GM23338 (cell line): ENCODE results near the gene HCRT. TPM values are rescaled to one million over a fixed set of nuclear protein-coding genes. Genes with fewer than 3 reads are reported as not detected.

Experiments used
- ATAC-seq: fragments of 200-7000 bp; cut with Tn5 transposase; 3 replicates; pipeline ENCODE4 v1.9.1; 2020
- DNase-seq: peaks from one replicate; pipeline ENCODE4 v3.0.0-alpha.2; 2015; ENCODE audit warnings: low spot score
- H2AFZ ChIP-seq: fragments of 200-600 bp; sonication (generic); 2 replicates; pipeline ENCODE4 v1.8.0; 2016; ENCODE audit warnings: antibody characterized with exemption, mild to moderate bottlenecking, moderate library complexity
- H3F3A ChIP-seq: fragments of 200-600 bp; sonication (generic); replicated peaks from 2 replicates; pipeline ENCODE4 v1.8.0; 2017; ENCODE audit warnings: antibody characterized with exemption, mixed run types, low read depth
- H3K27ac ChIP-seq: fragments of 200-600 bp; sonication (generic); 2 replicates; pipeline ENCODE4 v1.6.1; 2016; ENCODE audit warnings: low read depth
- H3K27me3 ChIP-seq: fragments of 200-600 bp; sonication (generic); 2 replicates; pipeline ENCODE4 v1.8.0; 2016; ENCODE audit warnings: mild to moderate bottlenecking, mixed run types, moderate library complexity; ENCODE audit not compliant: insufficient read depth
- H3K36me3 ChIP-seq: fragments of 200-600 bp; sonication (generic); 2 replicates; pipeline ENCODE4 v1.8.0; 2016; ENCODE audit warnings: mild to moderate bottlenecking; ENCODE audit not compliant: insufficient read depth
- H3K4me1 ChIP-seq: fragments of 200-600 bp; sonication (generic); 2 replicates; pipeline ENCODE4 v1.8.0; 2016; ENCODE audit warnings: mild to moderate bottlenecking, moderate library complexity; ENCODE audit not compliant: insufficient read depth
- H3K4me2 ChIP-seq: fragments of 200-600 bp; sonication (generic); 2 replicates; pipeline ENCODE4 v1.7.1; 2017; ENCODE audit warnings: mixed run types
- H3K4me3 ChIP-seq: fragments of 200-600 bp; sonication (generic); 2 replicates; pipeline ENCODE4 v1.6.1; 2016; ENCODE audit warnings: mixed run types
- H3K79me2 ChIP-seq: fragments of 200-600 bp; sonication (generic); replicated peaks from 2 replicates; pipeline ENCODE4 v1.8.0; 2017; ENCODE audit warnings: mild to moderate bottlenecking; ENCODE audit not compliant: insufficient read depth
- H3K9me2 ChIP-seq: fragments of 200-600 bp; sonication (generic); 2 replicates; pipeline ENCODE4 v1.8.0; 2017; ENCODE audit not compliant: insufficient read depth
- H4K20me1 ChIP-seq: fragments of 200-600 bp; sonication (generic); replicated peaks from 2 replicates; pipeline ENCODE4 v1.8.0; 2017; ENCODE audit warnings: mild to moderate bottlenecking; ENCODE audit not compliant: insufficient read depth
- H3K27ac Mint-ChIP-seq: 2 replicates; pipeline ENCODE4 v1.8.0; 2020; ENCODE audit warnings: inconsistent platforms, mild to moderate bottlenecking, moderate library complexity, mixed read lengths
- H3K27me3 Mint-ChIP-seq: 3 replicates; pipeline ENCODE4 v1.8.0; 2022; ENCODE audit warnings: low read depth, mild to moderate bottlenecking, moderate library complexity, mixed read lengths, inconsistent platforms; ENCODE audit not compliant: insufficient read depth, poor library complexity
- H3K36me3 Mint-ChIP-seq: 3 replicates; pipeline ENCODE4 v1.8.0; 2021; ENCODE audit warnings: low read depth, mild to moderate bottlenecking, inconsistent platforms, moderate library complexity, mixed read lengths
- H3K4me1 Mint-ChIP-seq: 3 replicates; pipeline ENCODE4 v1.8.0; 2020; ENCODE audit warnings: mild to moderate bottlenecking, inconsistent platforms, mixed read lengths
- H3K4me3 Mint-ChIP-seq: 3 replicates; pipeline ENCODE4 v1.8.0; 2021; ENCODE audit warnings: moderate library complexity, mild to moderate bottlenecking, inconsistent platforms, mixed read lengths
- H3K9me3 Mint-ChIP-seq: 3 replicates; pipeline ENCODE4 v1.8.0; 2020; ENCODE audit warnings: moderate library complexity, mild to moderate bottlenecking, inconsistent platforms, mixed read lengths
- CREB1 ChIP-seq: fragments of 250-450 bp; sonication (Bioruptor Pico); IDR thresholded peaks from 2 replicates; pipeline ENCODE4 v1.5.0; 2020; ENCODE audit warnings: low read depth, mild to moderate bottlenecking, moderate library complexity
- CTCF ChIP-seq, 2 experiments: fragments of 200-600 bp in 1 of 2; sonication (generic) in 1 of 2; conservative IDR thresholded peaks; 2 replicates each; pipeline versions ENCODE4 v1.5.1 to v1.6.1; 2016 to 2017; ENCODE audit warnings: antibody characterized with exemption in 2 of 2, low read depth in 2 of 2, mild to moderate bottlenecking in 2 of 2, moderate library complexity in 1 of 2
- ETS1 ChIP-seq: IDR thresholded peaks from 2 replicates; pipeline ENCODE4 v1.6.1; 2016; ENCODE audit warnings: antibody characterized with exemption
- EZH2 ChIP-seq: fragments of 200-600 bp; sonication (generic); IDR thresholded peaks from one replicate; pipeline ENCODE4 v1.8.0; 2017; ENCODE audit warnings: antibody characterized with exemption, mild to moderate bottlenecking, low read depth; ENCODE audit not compliant: unreplicated experiment
- EZH2phosphoT487 ChIP-seq: fragments of 200-600 bp; sonication (generic); IDR thresholded peaks from one replicate; pipeline ENCODE4 v1.8.1; 2018; ENCODE audit warnings: antibody characterized with exemption; ENCODE audit not compliant: unreplicated experiment
- JUNB ChIP-seq: IDR thresholded peaks from one replicate; pipeline ENCODE4 v1.6.1; 2016; ENCODE audit warnings: antibody characterized with exemption; ENCODE audit not compliant: unreplicated experiment
- NANOG ChIP-seq: IDR thresholded peaks from 2 replicates; pipeline ENCODE4 v1.6.1; 2016; ENCODE audit warnings: antibody characterized with exemption, borderline replicate concordance
- POLR2AphosphoS5 ChIP-seq: IDR thresholded peaks from 2 replicates; pipeline ENCODE4 v1.6.1; 2016; ENCODE audit warnings: antibody characterized with exemption, low read depth
- REST ChIP-seq: IDR thresholded peaks from one replicate; pipeline ENCODE4 v1.6.1; 2018; ENCODE audit warnings: antibody characterized with exemption; ENCODE audit not compliant: unreplicated experiment
- STAT1 ChIP-seq: IDR thresholded peaks from one replicate; pipeline ENCODE4 v1.6.1; 2016; ENCODE audit warnings: antibody characterized with exemption; ENCODE audit not compliant: unreplicated experiment
- ZNF114 ChIP-seq: fragments of 250-450 bp; sonication (Bioruptor Pico); IDR thresholded peaks from 2 replicates; pipeline ENCODE4 v1.5.0; 2020; ENCODE audit warnings: mild to moderate bottlenecking, moderate library complexity
- ZNF331 ChIP-seq: fragments of 250-450 bp; sonication (Bioruptor Pico); IDR thresholded peaks from 2 replicates; pipeline ENCODE4 v1.5.0; 2020; ENCODE audit warnings: low read depth, mild to moderate bottlenecking, moderate library complexity
- ZNF462 ChIP-seq: fragments of 250-450 bp; sonication (Bioruptor Pico); IDR thresholded peaks from 2 replicates; pipeline ENCODE4 v1.5.0; 2020; ENCODE audit warnings: mild to moderate bottlenecking, moderate library complexity
- polyA plus RNA-seq: library from polyadenylated mRNA; unstranded; fragments of >200 nt; fragmentation: Nextera tagmentation; extraction: Ambion mirVana; gene quantifications from 2 replicates; pipeline ENCODE4 v1.2.1, GENCODE V29; 2016
- total RNA-seq: library from RNA; depleted of rRNA; stranded (reverse); fragments of >200 nt; shearing (Covaris generic); gene quantifications from 2 replicates; pipeline ENCODE4 v1.2.3, GENCODE V29; 2014

HCRT gene
- total and polyA plus RNA-seq, 2 experiments from 2014 or later, result not detected

- no peak overlapping the region for H3K27ac ChIP-seq
- no peaks in the 10 kb centered on the region for H3K9me2 ChIP-seq
- peaks cover 7% of the 10 kb centered on the region; the same call in 1 of the 2 replicates for H3K27me3 ChIP-seq
- no peaks in the 10 kb centered on the region for H3K36me3 ChIP-seq
- peaks cover 8% of the 10 kb centered on the region for H3K4me1 ChIP-seq
- H3K79me2 ChIP-seq, result no peaks in the 10 kb centered on the region
- H3F3A ChIP-seq, result 0 out of 2 replicates have a peak, but pooled peaks cover 2% of the 10 kb centered on the region
- H3K4me1 Mint-ChIP-seq, result peaks cover 19% of the 10 kb centered on the region
- no peak overlapping the region for H3K4me3 ChIP-seq
- no peak overlapping the region for H3K4me2 ChIP-seq
- H2AFZ ChIP-seq, result no peak overlapping the region
- no peaks in the 10 kb centered on the region for H4K20me1 ChIP-seq
- peaks cover 16% of the 10 kb centered on the region for H3K27me3 Mint-ChIP-seq
- no peak overlapping the region for H3K4me3 Mint-ChIP-seq
- H3K36me3 Mint-ChIP-seq, result no peaks in the 10 kb centered on the region
- H3K9me3 Mint-ChIP-seq, result no peaks in the 10 kb centered on the region
- DNase-seq (no peak), ATAC-seq (no peak)
- H3K27ac Mint-ChIP-seq, result no peak overlapping the region
- TF ChIP-seq CTCF (conservative IDR thresholded peaks at IDR 0.05; ENCODE audit: low read depth in 2 of 2) (no peak), REST (no peak), EZH2phosphoT487 (no peak), ZNF462 (CRISPR knock-in tag) (no peak), ZNF331 (no peak), EZH2 (no peak), JUNB (no peak), ETS1 (no peak), ZNF114 (no peak), POLR2AphosphoS5 (no peak), STAT1 (no peak), NANOG (no peak), CREB1 (CRISPR knock-in tag) (no peak)
These were observed 5.4 kb upstream of the HCRT start for GRCh38 chr17:42190491-42191274.
